ENCODE results near the gene SMG1.
"Not testable (repeated sequence)": the region's sequence is repeated elsewhere in the genome, so short reads cannot be mapped to it uniquely, and the experiment has no call there.

SMG1 gene

GRCh38 chr16:18756639-18757038 lies 169.6 kb downstream of the SMG1 start:
- not testable (repeated sequence) for DNase-seq

Measured in DMS 273 treated with DMSO at 0.1 percent for 48 hours (cell line).